B cell (primary cell): ENCODE data around the gene U2AF1. TPM values are rescaled to one million over a fixed set of nuclear protein-coding genes. Genes with fewer than 3 reads are reported as not detected.
"Not testable (repeated sequence)": the region's sequence is repeated elsewhere in the genome, so short reads cannot be mapped to it uniquely, and the experiment has no call there.

ENCODE experiments used
- ATAC-seq: fragments of 200-7000 bp; cut with Tn5 transposase; one replicate; pipeline ENCODE4 v1.10.0; 2021; ENCODE audit warnings: low read depth, mild to moderate bottlenecking, moderate number of reproducible peaks, moderate library complexity
- CTCF ChIA-PET: fragments of 350-600 bp; sonication (Branson Sonifier 250); formaldehyde crosslinking; loops from one replicate; lab custom pipeline; 2021; ENCODE audit warnings: antibody characterized with exemption, inconsistent platforms; lab: Charles Lee
- POLR2A ChIA-PET: fragments of 350-600 bp; sonication (Branson Sonifier 250); formaldehyde crosslinking; loops from one replicate; lab custom pipeline; 2021; ENCODE audit warnings: antibody characterized with exemption; lab: Charles Lee
- DNase-seq: peaks from one replicate; pipeline ENCODE4 v3.0.0; 2013
- H2AFZ ChIP-seq: 2 replicates; pipeline ENCODE4 v1.6.1; 2012; ENCODE audit warnings: mild to moderate bottlenecking, low read depth, low read length; ENCODE audit not compliant: insufficient read depth, poor library complexity, severe bottlenecking
- H3K27ac ChIP-seq, 2 donors: 1 replicate in 1 of 2; 2 replicates in 1 of 2; pipeline ENCODE4 v1.5.1; 2012 to 2013; ENCODE audit warnings: low read length in 2 of 2, mild to moderate bottlenecking in 2 of 2, moderate library complexity in 1 of 2
- H3K27me3 ChIP-seq, 4 experiments: fragments of 200-600 bp in 1 of 4; sonication (generic) in 1 of 4; replicated peaks in 1 of 4; 1 replicate in 2 of 4; 2 replicates in 2 of 4; pipeline versions ENCODE4 v1.6.1 to v1.7.0; 2013 to 2016; ENCODE audit warnings: low read length in 3 of 4, mild to moderate bottlenecking in 2 of 4, mixed read lengths in 1 of 4, moderate library complexity in 1 of 4; ENCODE audit not compliant: insufficient read depth in 4 of 4, control insufficient read depth in 3 of 4; ENCODE audit errors: control extremely low read depth in 1 of 4
- H3K36me3 ChIP-seq, 2 experiments: replicated peaks in 1 of 2; 1 replicate in 1 of 2; 2 replicates in 1 of 2; pipeline versions ENCODE4 v1.6.1 to v1.7.1; 2013; ENCODE audit warnings: low read length in 1 of 2; ENCODE audit not compliant: insufficient read depth in 2 of 2, control insufficient read depth in 1 of 2; ENCODE audit errors: control extremely low read depth in 1 of 2, extremely low read depth in 1 of 2
- H3K4me1 ChIP-seq, 2 donors: fragments of 200-600 bp in 1 of 2; sonication (generic) in 1 of 2; 1 replicate in 1 of 2; 2 replicates in 1 of 2; pipeline versions ENCODE4 v1.5.1 to v1.6.1; 2013 to 2017; ENCODE audit warnings: low read length in 2 of 2; ENCODE audit not compliant: control insufficient read depth in 2 of 2, insufficient read depth in 2 of 2
- H3K4me2 ChIP-seq: replicated peaks from 2 replicates; pipeline ENCODE3; 2012; ENCODE audit warnings: mild to moderate bottlenecking, low read depth, low read length; ENCODE audit not compliant: poor library complexity, severe bottlenecking
- H3K4me3 ChIP-seq, 5 experiments: fragments of 200-600 bp in 1 of 5; sonication (generic) in 1 of 5; 1 replicate in 3 of 5; 2 replicates in 2 of 5; pipeline versions ENCODE4 v1.5.1 to v1.7.0; 2011 to 2016; ENCODE audit warnings: low read length in 4 of 5, mild to moderate bottlenecking in 4 of 5, low read depth in 2 of 5, control low read depth in 1 of 5, moderate library complexity in 1 of 5; ENCODE audit not compliant: insufficient read depth in 1 of 5; ENCODE audit errors: control extremely low read depth in 1 of 5, extremely low read depth in 1 of 5
- H3K79me2 ChIP-seq: fragments of 200-600 bp; sonication (generic); one replicate; pipeline ENCODE4 v1.6.0; 2016; ENCODE audit warnings: low read length; ENCODE audit not compliant: control insufficient read depth, insufficient read depth
- H3K9ac ChIP-seq: fragments of 200-600 bp; sonication (generic); 2 replicates; pipeline ENCODE4 v1.6.1; 2017; ENCODE audit warnings: mild to moderate bottlenecking, low read length, moderate library complexity
- H3K9me3 ChIP-seq, 3 donors: one replicate each; pipeline versions ENCODE4 v1.6.1 to v1.7.1; 2013; ENCODE audit warnings: low read length in 2 of 3; ENCODE audit not compliant: control insufficient read depth in 2 of 3, insufficient read depth in 1 of 3; ENCODE audit errors: control extremely low read depth in 1 of 3
- H4K20me1 ChIP-seq: 2 replicates; pipeline ENCODE4 v1.6.0; 2012; ENCODE audit warnings: mild to moderate bottlenecking, low read length; ENCODE audit not compliant: insufficient read depth, control insufficient read depth, poor library complexity, severe bottlenecking
- H3K27ac Mint-ChIP-seq: one replicate; pipeline ENCODE4 v1.8.0; 2021; ENCODE audit warnings: mixed read lengths
- H3K27me3 Mint-ChIP-seq: one replicate; pipeline ENCODE4 v1.8.0; 2021; ENCODE audit warnings: mixed read lengths
- H3K4me1 Mint-ChIP-seq: one replicate; pipeline ENCODE4 v1.8.0; 2021; ENCODE audit warnings: mixed read lengths
- H3K4me3 Mint-ChIP-seq: one replicate; pipeline ENCODE4 v1.8.0; 2021; ENCODE audit warnings: mixed read lengths
- H3K9me3 Mint-ChIP-seq: one replicate; pipeline ENCODE4 v1.8.0; 2022; ENCODE audit warnings: mixed read lengths; ENCODE audit not compliant: insufficient read depth
- WGBS: methylation state at CpG from one replicate; pipeline ENCODE4 v1.1.5; 2013; ENCODE audit warnings: missing lambda C conversion rate; ENCODE audit not compliant: insufficient coverage; 5-methylcytosine and 5-hydroxymethylcytosine counted together
- intact Hi-C: fragments of 100-400 bp; cut with micrococcal nuclease; formaldehyde crosslinking; loops from one replicate; pipeline ENCODE4 v1.10.0; 2022
- polyA plus RNA-seq: library from polyadenylated mRNA; depleted of rRNA; stranded (reverse); fragments of >200 nt; gene quantifications from 2 replicates; pipeline ENCODE4 v1.2.3, GENCODE V29; 2012
- total RNA-seq, 2 donors: library from RNA; stranded (reverse); fragments of 120-200 nt in 1 of 2; gene quantifications; 1 replicate in 1 of 2; 2 replicates in 1 of 2; pipeline versions ENCODE4 v1.2.3 to v1.2.4, GENCODE V29; 2013 to 2022

Gene U2AF1
- total and polyA plus RNA-seq, 2 donors (not counting 1 experiment from before 2014, with no cell fraction given): 70.9 to 104 TPM

DNA sequence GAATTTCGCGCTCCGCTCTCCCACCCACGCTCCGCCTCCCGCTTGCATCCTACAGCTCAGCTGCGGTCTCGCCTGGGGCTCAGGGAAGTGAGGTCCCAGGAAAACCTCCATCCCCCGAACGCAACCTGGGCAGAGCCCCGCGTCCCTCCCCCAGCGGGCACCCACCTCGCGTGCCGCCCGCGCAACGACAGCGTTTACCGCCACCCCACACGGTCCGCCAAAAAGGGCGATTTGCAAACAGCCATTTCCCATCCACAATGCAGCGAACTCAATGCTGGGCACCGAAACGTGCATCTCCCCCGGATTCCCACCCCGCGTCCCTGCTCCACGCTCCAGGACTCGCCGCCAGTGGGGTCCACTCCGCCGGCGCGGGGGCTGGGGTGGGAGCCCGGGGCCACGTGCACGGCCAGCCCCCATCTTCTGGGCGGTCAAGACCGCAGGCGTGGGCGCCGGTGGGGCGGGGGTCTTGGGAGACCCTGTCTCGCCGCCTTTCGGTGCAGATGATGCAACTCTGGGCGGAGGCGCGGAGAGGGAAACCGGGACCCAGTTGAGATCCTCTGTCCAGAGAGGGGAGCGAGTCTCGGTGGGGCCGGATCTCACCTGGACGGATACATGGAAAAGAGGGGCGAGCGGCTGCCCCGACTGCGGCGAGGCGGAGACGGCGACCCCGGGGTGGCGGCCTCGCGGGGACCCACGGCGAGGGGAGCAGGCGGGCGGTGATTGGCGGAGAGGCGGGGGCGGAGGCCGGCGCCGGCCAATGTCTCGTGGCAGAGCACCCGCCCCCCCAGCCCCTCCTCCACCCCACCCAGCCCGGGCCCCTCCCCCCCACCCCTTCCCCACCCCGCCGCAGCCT is 32.0 kb downstream of the U2AF1 start, which contains the start of gene CBS:
Gene CBS, minus strand, starts transcription at position 666 of the 853 bp plus-strand sequence. CDS start 3,642 bp downstream, outside the sequence.
- H4K20me1 ChIP-seq, H3K27me3 ChIP-seq, H3K27ac Mint-ChIP-seq, H3K27me3 Mint-ChIP-seq, H3K36me3 ChIP-seq, POLR2A ChIA-PET, H3K4me3 Mint-ChIP-seq, H3K27ac ChIP-seq, H3K4me1 ChIP-seq, intact Hi-C loops, CTCF ChIA-PET, H3K9me3 Mint-ChIP-seq, H3K4me1 Mint-ChIP-seq, H3K4me3 ChIP-seq, H3K9me3 ChIP-seq, H2AFZ ChIP-seq, H3K9ac ChIP-seq, DNase-seq, H3K4me2 ChIP-seq, H3K79me2 ChIP-seq: not testable (repeated sequence)
- peak; percentile 17 for ATAC-seq
- no CpG with 5 or more reads among the region's 84 CpGs for WGBS

DNA sequence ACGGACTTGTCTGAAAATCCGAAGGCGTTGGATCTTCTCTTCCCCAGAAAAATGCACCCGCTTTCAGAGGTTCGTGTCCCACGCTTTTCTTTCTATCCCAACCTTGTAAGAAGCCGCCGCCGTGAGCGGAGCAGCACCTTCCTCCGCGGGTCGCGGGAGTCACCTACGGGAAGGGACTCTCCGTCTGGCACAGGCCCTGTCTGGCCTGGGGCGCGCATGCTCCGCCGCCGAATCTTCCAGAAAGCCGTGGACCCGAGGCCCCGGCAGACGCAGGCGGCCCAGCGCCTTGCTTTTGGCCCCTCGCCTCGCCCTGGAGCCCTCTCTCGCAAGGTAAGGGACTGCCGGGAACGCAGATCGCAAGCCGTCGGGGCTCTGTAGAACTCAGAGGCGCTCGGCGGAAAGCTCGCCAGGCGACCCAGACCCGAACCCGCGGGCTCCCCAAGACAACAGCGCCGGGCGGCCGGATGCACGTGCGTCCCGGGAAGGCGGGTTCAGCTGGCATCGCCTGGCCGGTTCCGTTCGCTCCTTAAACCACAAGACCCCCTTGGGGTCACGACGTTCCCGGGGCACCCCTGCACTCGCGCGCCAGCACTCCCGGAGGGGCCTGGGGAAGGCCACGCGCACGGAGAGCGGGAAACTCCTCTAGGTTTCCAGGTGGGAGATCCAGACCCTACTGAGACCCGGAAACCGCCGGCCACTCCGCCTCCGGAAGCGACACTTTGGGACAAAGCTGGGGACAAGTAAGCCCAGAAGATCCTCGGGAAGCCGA is 32.8 kb downstream of the U2AF1 start:
- ATAC-seq, H3K79me2 ChIP-seq, H2AFZ ChIP-seq, H3K27ac ChIP-seq, DNase-seq, H3K9me3 Mint-ChIP-seq, H3K4me1 Mint-ChIP-seq, H4K20me1 ChIP-seq, H3K27me3 ChIP-seq, H3K36me3 ChIP-seq, H3K27ac Mint-ChIP-seq, H3K4me3 ChIP-seq, H3K9me3 ChIP-seq, CTCF ChIA-PET, H3K4me3 Mint-ChIP-seq, H3K9ac ChIP-seq, H3K4me2 ChIP-seq, H3K4me1 ChIP-seq, H3K27me3 Mint-ChIP-seq, POLR2A ChIA-PET, intact Hi-C loops: not testable (repeated sequence)
- WGBS: no CpG with 5 or more reads among the region's 74 CpGs

DNA sequence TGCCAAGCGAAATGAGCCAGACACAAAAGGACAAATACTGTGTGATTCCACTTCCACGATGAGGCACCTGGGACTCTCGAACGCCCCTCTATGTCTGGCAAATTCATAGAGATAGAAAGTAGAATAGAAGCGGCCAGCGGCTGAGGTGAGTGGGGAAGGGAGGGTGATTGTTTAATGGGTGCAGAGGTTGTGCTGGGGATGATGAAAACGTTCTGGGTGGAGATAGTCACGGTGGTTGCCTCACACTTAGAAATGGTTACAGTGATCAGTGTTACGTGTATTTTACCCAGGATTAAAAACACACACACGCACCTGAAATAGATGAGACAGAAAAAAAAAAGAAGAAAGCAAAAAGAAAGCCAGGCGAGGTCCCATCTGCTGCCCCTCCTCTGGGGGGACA is 34.6 kb downstream of the U2AF1 start:
- H3K9ac ChIP-seq, CTCF ChIA-PET, H3K9me3 ChIP-seq, ATAC-seq, H3K27ac ChIP-seq, H3K27me3 ChIP-seq, H3K4me3 Mint-ChIP-seq, DNase-seq, H3K27ac Mint-ChIP-seq, H3K36me3 ChIP-seq, intact Hi-C loops, H3K27me3 Mint-ChIP-seq, POLR2A ChIA-PET, H3K4me2 ChIP-seq, H2AFZ ChIP-seq, H4K20me1 ChIP-seq, H3K4me1 Mint-ChIP-seq, H3K4me3 ChIP-seq, H3K9me3 Mint-ChIP-seq, H3K79me2 ChIP-seq, H3K4me1 ChIP-seq: not testable (repeated sequence)
- no CpG with 5 or more reads among the region's 11 CpGs for WGBS
